ENCODE data around the gene TBC1D22B. TPM values are rescaled to one million over a fixed set of nuclear protein-coding genes. Genes with fewer than 3 reads are reported as not detected.

TBC1D22B gene
- total RNA-seq, 1 donor from 2014 or later = 8.0 TPM

DNA sequence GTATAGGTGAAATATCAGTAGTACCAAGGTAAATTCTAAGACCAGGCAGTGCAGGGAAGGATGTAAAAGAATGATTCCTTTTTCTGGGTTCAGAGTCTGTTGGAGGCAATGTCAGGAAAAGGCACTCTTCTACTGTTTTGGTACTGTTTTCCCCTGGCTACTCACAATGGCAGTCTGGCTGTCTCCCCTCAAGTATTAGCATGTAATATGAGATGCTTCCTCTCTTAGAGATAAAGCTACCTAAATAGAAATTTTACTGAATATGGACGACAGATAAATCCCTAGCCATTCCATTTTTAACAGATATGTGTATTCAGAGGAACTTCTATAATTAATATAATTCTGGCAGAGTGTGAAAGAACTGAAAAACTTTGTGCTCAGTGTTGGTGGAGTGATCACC, 99.7 kb downstream of the TBC1D22B start:
- no peak for DNase-seq

DNA sequence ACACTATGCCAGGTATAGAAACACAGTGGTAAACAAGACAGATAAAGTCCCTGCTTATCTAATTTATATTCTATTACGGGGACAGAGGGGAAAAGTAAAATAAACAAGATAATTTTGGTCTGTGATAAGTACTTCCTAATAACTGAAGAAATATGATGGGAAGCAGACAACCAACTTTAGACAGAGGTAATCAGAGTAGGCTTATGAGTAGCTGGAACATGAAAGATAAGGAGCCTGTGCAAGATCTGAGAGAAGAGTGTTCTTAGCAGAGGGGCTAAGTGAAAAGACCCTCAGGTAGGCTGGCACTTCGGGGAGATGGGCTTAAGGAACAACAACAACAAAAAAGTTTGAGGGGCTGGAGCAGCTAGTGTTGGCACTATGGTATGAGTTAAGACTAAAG, 100.3 kb downstream of the TBC1D22B start:
- DNase-seq = no peak

DNA sequence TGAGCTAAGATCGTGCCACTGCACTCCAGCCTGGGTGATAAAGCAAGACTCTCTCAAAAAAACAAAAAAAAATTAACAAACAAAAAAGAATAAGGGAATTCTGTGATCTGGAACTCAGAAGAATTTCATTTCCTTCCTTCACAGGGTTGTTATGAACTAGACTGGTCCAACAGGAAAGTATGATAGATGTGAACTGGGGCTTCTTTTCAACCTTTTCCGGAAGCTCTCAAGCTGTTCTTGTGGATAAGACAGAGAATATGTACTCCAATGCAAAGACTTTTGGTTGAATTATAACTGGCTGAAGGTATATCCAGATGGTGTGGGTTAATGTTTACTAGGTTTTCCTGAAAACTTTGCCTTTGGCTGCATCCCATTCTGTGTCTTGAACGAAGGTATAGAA, 101.5 kb downstream of the TBC1D22B start:
- DNase-seq = no peak

- no peak for DNase-seq
Measured at GRCh38 chr6:37362101-37362828, 104.7 kb downstream of the TBC1D22B start.

GRCh38 chr6:37365791-37366190, 108.2 kb downstream of the TBC1D22B start:
- DNase-seq = no peak

DNA sequence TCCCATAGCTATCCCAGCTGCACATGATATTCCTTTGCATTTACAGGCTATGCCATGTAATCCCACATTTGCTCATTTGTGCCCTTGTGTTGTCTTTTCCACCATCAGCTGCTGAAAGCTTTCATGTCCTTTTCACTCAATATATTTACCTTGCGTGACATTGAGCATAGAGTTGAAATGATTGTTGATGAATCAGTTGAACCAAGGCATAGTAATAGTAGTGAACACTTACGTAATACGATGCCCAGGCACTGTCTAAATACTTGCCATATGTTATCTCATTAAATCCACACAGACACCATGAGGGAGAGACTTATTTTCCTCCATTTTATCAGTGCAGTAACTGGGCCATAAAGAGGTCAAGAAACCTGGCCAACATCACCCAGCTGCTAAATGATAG, 109.3 kb downstream of the TBC1D22B start:
- no peak for DNase-seq

DNA sequence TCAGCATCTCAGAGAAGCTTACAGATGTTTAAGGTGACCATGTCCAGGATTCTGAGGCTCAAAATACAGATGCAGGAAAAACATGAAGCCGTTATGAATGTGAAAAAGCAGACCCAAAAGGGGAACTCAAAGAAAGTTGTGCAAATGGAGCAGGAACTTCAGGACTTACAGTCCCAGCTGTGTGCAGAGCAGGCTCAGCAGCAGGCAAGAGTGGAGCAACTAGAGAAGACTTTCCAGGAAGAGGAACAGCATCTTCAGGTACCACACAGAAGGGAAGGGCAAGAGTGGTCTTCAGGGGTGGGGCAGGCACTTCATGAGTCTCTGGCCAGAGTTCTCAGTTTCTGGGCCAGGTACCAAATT, 111.4 kb downstream of the TBC1D22B start:
- DNase-seq = no peak

DNA sequence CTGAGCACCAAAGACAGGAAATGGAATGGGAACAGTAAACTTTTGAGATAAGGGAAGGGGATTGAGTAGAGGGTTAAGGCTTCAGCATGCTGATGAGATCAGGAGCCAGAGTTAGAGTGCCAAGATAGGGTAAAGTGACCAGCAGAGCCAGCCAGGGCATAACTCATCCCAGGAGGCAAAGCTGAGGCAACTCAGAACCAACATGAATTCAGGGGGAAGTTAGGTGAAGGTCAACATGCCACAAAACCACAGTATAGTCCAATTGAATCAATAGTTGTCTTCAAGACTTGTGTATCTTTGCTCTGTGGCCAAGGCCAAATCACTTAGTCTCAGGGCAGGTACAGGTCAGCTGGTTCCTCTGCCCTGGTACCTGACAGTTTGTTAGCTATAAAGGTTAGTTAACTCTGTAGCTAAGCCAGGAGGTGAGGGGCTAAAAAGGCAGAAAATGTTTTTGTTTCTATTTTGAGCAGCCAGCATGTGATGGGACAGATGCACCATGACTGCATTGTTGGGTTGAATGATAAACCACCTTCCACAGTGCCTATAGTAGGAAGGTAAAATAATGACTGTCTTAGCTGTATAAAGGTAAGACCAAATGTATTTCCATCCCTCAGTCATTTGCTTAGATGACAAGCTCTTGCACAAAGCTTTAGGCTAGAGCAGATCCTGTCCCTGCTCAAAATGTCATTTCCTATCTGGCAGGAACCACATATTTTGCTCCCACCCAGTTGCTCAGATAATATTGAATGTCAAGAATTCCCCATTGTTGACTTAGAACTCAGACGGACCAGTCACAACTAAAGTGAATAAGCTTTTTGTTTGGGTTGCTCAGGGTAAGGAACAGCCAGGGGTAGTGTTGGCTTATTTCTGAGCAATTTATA, 112.0 kb downstream of the TBC1D22B start:
- no peak for DNase-seq

- DNase-seq = no peak
Measured at GRCh38 chr6:37371154-37372083, 113.8 kb downstream of the TBC1D22B start.

DNA sequence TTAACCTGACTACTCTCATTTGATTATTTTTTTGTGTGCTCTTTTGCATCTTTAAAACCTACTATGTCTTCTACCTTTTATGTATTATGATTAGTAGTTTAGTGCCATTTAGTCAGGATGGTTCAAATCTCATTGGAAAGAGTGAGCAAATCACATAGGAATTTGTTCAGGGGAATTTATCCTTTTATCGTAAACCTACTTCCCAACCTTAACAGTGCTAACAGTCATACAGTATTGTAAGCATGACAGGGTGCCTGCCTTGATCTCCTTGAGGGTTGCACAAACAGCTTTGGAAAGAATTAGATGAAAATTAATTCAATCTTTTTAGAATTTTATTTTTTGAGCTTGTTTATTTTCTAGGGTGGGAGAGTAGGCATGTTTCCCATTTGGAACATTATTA, 114.5 kb downstream of the TBC1D22B start:
- no peak for DNase-seq

DNA sequence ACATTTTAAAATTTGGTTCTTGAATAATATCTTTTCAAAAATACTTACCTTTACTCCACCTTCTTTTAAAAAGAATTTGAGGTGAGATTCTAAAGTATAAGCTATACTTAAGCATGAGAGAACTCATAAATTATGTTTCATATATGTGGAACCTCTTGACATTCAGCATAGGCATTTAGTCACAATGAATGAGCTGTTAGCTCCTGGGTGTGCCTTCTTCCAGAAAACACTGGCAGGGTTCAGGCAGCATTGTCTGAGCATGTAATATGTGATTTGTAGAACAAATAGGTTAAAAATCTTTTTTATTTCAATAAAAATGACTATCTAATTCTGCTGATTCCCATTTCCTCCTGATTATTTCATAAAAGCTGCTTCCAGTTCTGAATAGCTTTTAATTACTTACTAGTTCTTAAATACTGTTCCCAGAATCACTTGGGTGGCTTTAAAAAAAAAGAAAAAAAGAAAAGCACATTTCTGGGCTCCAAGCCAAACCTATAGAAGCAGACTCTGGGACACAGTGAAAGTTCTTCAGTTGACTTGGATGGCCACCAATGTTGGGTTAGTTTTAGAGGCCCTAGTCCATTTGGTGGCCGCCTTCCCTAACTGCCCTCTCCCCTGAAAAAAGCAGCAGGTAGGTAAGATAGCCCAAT, 116.4 kb downstream of the TBC1D22B start:
- no peak for DNase-seq

DNA sequence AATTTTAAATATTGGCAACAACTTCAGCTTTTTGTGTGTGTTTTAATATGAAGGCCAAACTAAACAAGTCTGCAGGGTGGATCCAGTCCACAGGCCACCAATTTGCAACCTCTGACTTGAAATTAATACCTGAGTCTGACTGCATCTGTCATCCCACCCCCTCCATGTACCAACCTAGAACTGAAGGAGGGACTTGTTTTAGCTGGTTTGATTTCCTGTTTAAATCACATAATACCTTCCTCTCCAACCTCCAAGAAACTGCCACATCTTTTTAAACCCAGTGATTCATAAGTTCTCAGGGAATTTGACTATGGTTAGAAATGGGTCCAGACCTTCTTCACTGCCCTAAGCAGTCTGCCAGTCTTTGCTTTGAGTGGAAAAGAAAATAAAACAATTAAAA, 117.8 kb downstream of the TBC1D22B start:
- no peak for DNase-seq

GRCh38 chr6:37376078-37376743, 118.6 kb downstream of the TBC1D22B start:
- DNase-seq = no peak

GRCh38 chr6:37381579-37381978, 124.0 kb downstream of the TBC1D22B start:
- DNase-seq = no peak

Small RNA genes lying within 50 kb of the gene (small RNA-seq; reads per million reads assigned to genes)
- not detected for gene AL096712.1
- gene RN7SL273P = not detected

Other genes with a start within 250 kb of the TBC1D22B start
- 22.8 TPM for gene PIM1, start 87.6 kb upstream of the TBC1D22B start, total RNA-seq
- 1.2 TPM for gene TMEM217, start 372 bp downstream of the TBC1D22B start, total RNA-seq
- gene RNF8, start 96.2 kb downstream of the TBC1D22B start, total RNA-seq = 27.1 TPM
- gene CMTR1, start 175.4 kb downstream of the TBC1D22B start, total RNA-seq = 27.8 TPM
- gene CCDC167, start 242.1 kb downstream of the TBC1D22B start, total RNA-seq = 11.7 TPM

All from occipital lobe (tissue), 3 donors.